ENCODE measurements around the gene HSPG2. TPM values are rescaled to one million over a fixed set of nuclear protein-coding genes. Genes with fewer than 3 reads are reported as not detected.

Gene HSPG2
- total and polyA plus RNA-seq, 2 donors (not counting 1 experiment from before 2014, with no cell fraction given), result 2.0 to 4.5 TPM

GRCh38 chr1:21913763-21914162 is 23.3 kb downstream of the HSPG2 start:
- ChIA-PET POLR2A (no interaction called here), CTCF (interaction anchor here (0.6 kb wide), 1 partner anchor 59 kb away, joined by 3 read pairs; no protein-coding TSS in a partner anchor)
- Histone ChIP-seq H3K9me3 (ENCODE audit: control extremely low read depth in 1 of 3, control insufficient read depth in 2 of 3, insufficient read depth in 1 of 3, low read length in 2 of 3) (no peaks in the 10 kb centered on the region), H3K9ac (ENCODE audit: low read length) (no peak overlapping the region), H4K20me1 (ENCODE audit: control insufficient read depth, insufficient read depth, low read length, poor library complexity, severe bottlenecking) (no peaks in the 10 kb centered on the region), H3K4me3 (ENCODE audit: control extremely low read depth in 1 of 5, extremely low read depth in 1 of 5, insufficient read depth in 1 of 5, low read depth in 2 of 5, low read length in 4 of 5) (no peak overlapping the region), H2AFZ (ENCODE audit: insufficient read depth, low read depth, low read length, poor library complexity, severe bottlenecking) (no peak overlapping the region), H3K4me2 (replicated peaks; ENCODE audit: low read depth, low read length, poor library complexity, severe bottlenecking) (no peak overlapping the region), H3K4me1 (ENCODE audit: control insufficient read depth in 2 of 2, insufficient read depth in 2 of 2, low read length in 2 of 2) (peaks cover 8 to 14% of the 10 kb centered on the region in 2 donors), H3K36me3 (replicated peaks in 1 of 2; ENCODE audit: control extremely low read depth in 1 of 2, control insufficient read depth in 1 of 2, extremely low read depth in 1 of 2, insufficient read depth in 2 of 2, low read length in 1 of 2) (no peaks in the 10 kb centered on the region), H3K79me2 (ENCODE audit: control insufficient read depth, insufficient read depth, low read length) (no peaks in the 10 kb centered on the region), H3K27ac (ENCODE audit: low read length in 2 of 2) (no peak overlapping the region), H3K27me3 (replicated peaks in 1 of 4; ENCODE audit: control extremely low read depth in 1 of 4, control insufficient read depth in 3 of 4, insufficient read depth in 4 of 4, low read length in 3 of 4) (no peaks in the 10 kb centered on the region)
- intact Hi-C loops (cut with micrococcal nuclease), result no loop called here
- DNase-seq (no peak), ATAC-seq (ENCODE audit: low read depth) (no peak)
- Mint-ChIP-seq H3K27ac (no peak overlapping the region), H3K4me1 (peaks cover 14% of the 10 kb centered on the region), H3K4me3 (no peak overlapping the region), H3K27me3 (no peaks in the 10 kb centered on the region), H3K9me3 (ENCODE audit: insufficient read depth) (no peaks in the 10 kb centered on the region)
- no peak for TF ChIP-seq EZH2 (IDR thresholded peaks at IDR 0.05; ENCODE audit: borderline replicate concordance, insufficient read depth, low read depth, low read length, poor library complexity, severe bottlenecking)
- TF ChIP-seq, protein P1, sequence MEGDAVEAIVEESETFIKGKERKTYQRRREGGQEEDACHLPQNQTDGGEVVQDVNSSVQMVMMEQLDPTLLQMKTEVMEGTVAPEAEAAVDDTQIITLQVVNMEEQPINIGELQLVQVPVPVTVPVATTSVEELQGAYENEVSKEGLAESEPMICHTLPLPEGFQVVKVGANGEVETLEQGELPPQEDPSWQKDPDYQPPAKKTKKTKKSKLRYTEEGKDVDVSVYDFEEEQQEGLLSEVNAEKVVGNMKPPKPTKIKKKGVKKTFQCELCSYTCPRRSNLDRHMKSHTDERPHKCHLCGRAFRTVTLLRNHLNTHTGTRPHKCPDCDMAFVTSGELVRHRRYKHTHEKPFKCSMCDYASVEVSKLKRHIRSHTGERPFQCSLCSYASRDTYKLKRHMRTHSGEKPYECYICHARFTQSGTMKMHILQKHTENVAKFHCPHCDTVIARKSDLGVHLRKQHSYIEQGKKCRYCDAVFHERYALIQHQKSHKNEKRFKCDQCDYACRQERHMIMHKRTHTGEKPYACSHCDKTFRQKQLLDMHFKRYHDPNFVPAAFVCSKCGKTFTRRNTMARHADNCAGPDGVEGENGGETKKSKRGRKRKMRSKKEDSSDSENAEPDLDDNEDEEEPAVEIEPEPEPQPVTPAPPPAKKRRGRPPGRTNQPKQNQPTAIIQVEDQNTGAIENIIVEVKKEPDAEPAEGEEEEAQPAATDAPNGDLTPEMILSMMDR (IDR thresholded peaks at IDR 0.05), result no peak
- WGBS (ENCODE audit: insufficient coverage), result 51% methylated on average over 2 of the region's 5 CpGs

DNA sequence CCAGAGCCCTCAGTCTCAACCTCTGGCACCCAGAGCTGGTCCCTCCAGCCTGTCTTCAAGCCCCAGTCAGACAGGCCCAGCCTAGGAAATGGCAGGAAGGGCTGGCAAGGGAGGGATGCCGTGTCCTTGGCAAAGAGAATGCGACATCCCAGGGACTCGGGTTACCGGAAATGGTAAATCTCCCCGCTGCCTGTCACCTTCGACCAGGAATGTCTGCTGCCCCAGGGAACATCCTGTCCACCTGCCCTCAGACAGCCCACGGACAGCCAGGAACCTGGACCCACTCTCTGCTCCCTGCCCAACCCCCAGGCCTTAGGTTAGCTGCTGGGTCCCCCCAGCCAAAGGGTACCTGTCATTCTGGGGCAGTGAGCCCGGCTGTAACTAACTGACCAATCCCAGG is 23.9 kb downstream of the HSPG2 start:
- WGBS (ENCODE audit: insufficient coverage), result 78% methylated on average over 7 of the region's 8 CpGs
- no peaks in the 10 kb centered on the region for H3K36me3 ChIP-seq (replicated peaks in 1 of 2; ENCODE audit: control extremely low read depth in 1 of 2, control insufficient read depth in 1 of 2, extremely low read depth in 1 of 2, insufficient read depth in 2 of 2, low read length in 1 of 2)
- H3K27ac ChIP-seq (ENCODE audit: low read length in 2 of 2), result no peak overlapping the region
- DNase-seq, result no peak
- ChIA-PET POLR2A (no interaction called here), CTCF (no interaction called here)
- H3K27me3 Mint-ChIP-seq, result no peaks in the 10 kb centered on the region
- no peak overlapping the region for H3K4me2 ChIP-seq (replicated peaks; ENCODE audit: low read depth, low read length, poor library complexity, severe bottlenecking)
- no peak overlapping the region for H3K27ac Mint-ChIP-seq
- H3K9me3 Mint-ChIP-seq (ENCODE audit: insufficient read depth), result no peaks in the 10 kb centered on the region
- no peak for TF ChIP-seq EZH2 (IDR thresholded peaks at IDR 0.05; ENCODE audit: borderline replicate concordance, insufficient read depth, low read depth, low read length, poor library complexity, severe bottlenecking)
- TF ChIP-seq, protein P1 (IDR thresholded peaks at IDR 0.05), result no peak
- peaks cover 14% of the 10 kb centered on the region for H3K4me1 Mint-ChIP-seq
- no peaks in the 10 kb centered on the region for H3K9me3 ChIP-seq (ENCODE audit: control extremely low read depth in 1 of 3, control insufficient read depth in 2 of 3, insufficient read depth in 1 of 3, low read length in 2 of 3)
- intact Hi-C loops (cut with micrococcal nuclease), result no loop called here
- ATAC-seq (ENCODE audit: low read depth), result no peak
- no peak overlapping the region for H3K4me3 Mint-ChIP-seq
- H2AFZ ChIP-seq (ENCODE audit: insufficient read depth, low read depth, low read length, poor library complexity, severe bottlenecking), result no peak overlapping the region
- no peaks in the 10 kb centered on the region for H3K27me3 ChIP-seq (replicated peaks in 1 of 4; ENCODE audit: control extremely low read depth in 1 of 4, control insufficient read depth in 3 of 4, insufficient read depth in 4 of 4, low read length in 3 of 4)
- H3K4me3 ChIP-seq (ENCODE audit: control extremely low read depth in 1 of 5, extremely low read depth in 1 of 5, insufficient read depth in 1 of 5, low read depth in 2 of 5, low read length in 4 of 5), result no peak overlapping the region
- no peaks in the 10 kb centered on the region for H4K20me1 ChIP-seq (ENCODE audit: control insufficient read depth, insufficient read depth, low read length, poor library complexity, severe bottlenecking)
- no peak overlapping the region for H3K9ac ChIP-seq (ENCODE audit: low read length)
- H3K79me2 ChIP-seq (ENCODE audit: control insufficient read depth, insufficient read depth, low read length), result no peaks in the 10 kb centered on the region
- peaks cover 8 to 14% of the 10 kb centered on the region in 2 donors for H3K4me1 ChIP-seq (ENCODE audit: control insufficient read depth in 2 of 2, insufficient read depth in 2 of 2, low read length in 2 of 2)

Measured in B cell (primary cell).